ENCODE results near the gene GRM2. TPM values are rescaled to one million over a fixed set of nuclear protein-coding genes. Genes with fewer than 3 reads are reported as not detected.
A peak's percentile ranks its signal among the peaks of the same experiment; 100 is the strongest.
"Not testable (repeated sequence)": the region's sequence is repeated elsewhere in the genome, so short reads cannot be mapped to it uniquely, and the experiment has no call there.

GRM2 gene
- total RNA-seq, 4 donors from 2014 or later, result 0.59 to 2.6 (median 0.91) TPM

GRCh38 chr3:51735039-51735438 is 28.2 kb downstream of the GRM2 start:
- Histone ChIP-seq H3K4me3 (no peak overlapping the region), H3K36me3 (no peaks in the 10 kb centered on the region), H3K27ac (no peak overlapping the region), H3K27me3 (no peaks in the 10 kb centered on the region), H3K4me1 (no peaks in the 10 kb centered on the region), H3K9me3 (peaks cover 0 to under 1% (median under 1%) of the 10 kb centered on the region in 4 donors)
- DNase-seq (ENCODE audit: low spot score in 2 of 2), result no peak
- no peak for TF ChIP-seq POLR2A (IDR thresholded peaks at IDR 0.05)
- TF ChIP-seq EP300 (IDR thresholded peaks at IDR 0.05), result no peak
- TF ChIP-seq CTCF (IDR thresholded peaks at IDR 0.05), result no peak
- 53 to 60% methylated on average over 3 of the region's 3 CpGs for WGBS, 2 donors

GRCh38 chr3:51735950-51736349 is 29.1 kb downstream of the GRM2 start:
- no peaks in the 10 kb centered on the region for H3K9me3 ChIP-seq
- H3K27me3 ChIP-seq, result no peaks in the 10 kb centered on the region
- H3K4me3 ChIP-seq, result no peak overlapping the region
- DNase-seq (ENCODE audit: low spot score in 2 of 2), result no peak
- H3K27ac ChIP-seq, result no peak overlapping the region
- TF ChIP-seq POLR2A (IDR thresholded peaks at IDR 0.05), result no peak
- no peak for TF ChIP-seq CTCF (IDR thresholded peaks at IDR 0.05)
- TF ChIP-seq EP300 (IDR thresholded peaks at IDR 0.05), result no peak
- 85 to 91% methylated on average over 2 of the region's 2 CpGs for WGBS, 2 donors
- H3K4me1 ChIP-seq, result no peaks in the 10 kb centered on the region
- H3K36me3 ChIP-seq, result no peaks in the 10 kb centered on the region

GRCh38 chr3:51739110-51739509 is 32.2 kb downstream of the GRM2 start:
- WGBS, 2 donors, result 48 to 52% methylated on average over 4 of the region's 4 CpGs

GRCh38 chr3:51742320-51742719 is 35.5 kb downstream of the GRM2 start:
- WGBS, 2 donors, result 78 to 86% methylated on average over 3 of the region's 3 CpGs
- not testable (repeated sequence) for H3K27me3 ChIP-seq; H3K27ac ChIP-seq; H3K4me1 ChIP-seq; H3K4me3 ChIP-seq; DNase-seq (ENCODE audit: low spot score in 2 of 2); H3K36me3 ChIP-seq; H3K9me3 ChIP-seq

More at GRCh38 chr3:51739110-51739509, 32.2 kb downstream of the GRM2 start:
- H3K9me3 ChIP-seq, result no peaks in the 10 kb centered on the region
- TF ChIP-seq CTCF (IDR thresholded peaks at IDR 0.05) (no peak), EP300 (IDR thresholded peaks at IDR 0.05) (no peak)
- no peak overlapping the region for H3K4me3 ChIP-seq
- H3K4me1 ChIP-seq, result no peaks in the 10 kb centered on the region
- H3K27ac ChIP-seq, result no peak overlapping the region
- H3K36me3 ChIP-seq, result no peaks in the 10 kb centered on the region
- H3K27me3 ChIP-seq, result no peaks in the 10 kb centered on the region
- no peak for DNase-seq (ENCODE audit: low spot score in 2 of 2)

GRCh38 chr3:51742978-51743377 is 36.1 kb downstream of the GRM2 start:
- not testable (repeated sequence) for H3K27me3 ChIP-seq, H3K27ac ChIP-seq, H3K4me1 ChIP-seq, H3K36me3 ChIP-seq, H3K4me3 ChIP-seq, H3K9me3 ChIP-seq
- DNase-seq (ENCODE audit: low spot score in 2 of 2), result peak in 1 of 2 donors; percentile 15
- 46 to 58% methylated on average over 4 of the region's 4 CpGs for WGBS, 2 donors

- no peaks in the 10 kb centered on the region for H3K9me3 ChIP-seq
- no peaks in the 10 kb centered on the region for H3K27me3 ChIP-seq
- TF ChIP-seq CTCF (IDR thresholded peaks at IDR 0.05) (no peak), POLR2A (IDR thresholded peaks at IDR 0.05) (no peak), EP300 (IDR thresholded peaks at IDR 0.05) (no peak)
- no peak for DNase-seq (ENCODE audit: low spot score in 2 of 2)
- no peak overlapping the region for H3K4me3 ChIP-seq
- no peaks in the 10 kb centered on the region for H3K36me3 ChIP-seq
- no peak overlapping the region for H3K27ac ChIP-seq
- no peaks in the 10 kb centered on the region for H3K4me1 ChIP-seq
Measured at GRCh38 chr3:51747840-51748239, 41.0 kb downstream of the GRM2 start.

All from tibial nerve (tissue), 4 donors.